Keratinocyte (primary cell): ENCODE results near the gene AASS. TPM values are rescaled to one million over a fixed set of nuclear protein-coding genes. Genes with fewer than 3 reads are reported as not detected.

ENCODE experiments used
- DNase-seq: peaks from one replicate; pipeline ENCODE4 v3.0.0-alpha.2; 2011; ENCODE audit warnings: low read depth, missing footprints, low spot score
- FAIRE-seq: peaks from 2 replicates; lab custom pipeline; 2011; peaks lifted over from hg19 to GRCh38; lab: Jason Lieb, UNC
- H2AFZ ChIP-seq: 2 replicates; pipeline ENCODE4 v1.6.0; 2012; ENCODE audit warnings: low read length, control low read depth, inconsistent platforms; ENCODE audit not compliant: control insufficient read depth
- H3K27ac ChIP-seq: 2 replicates; pipeline ENCODE4 v1.5.1; 2011; ENCODE audit warnings: low read length; ENCODE audit not compliant: control insufficient read depth, insufficient read depth
- H3K27me3 ChIP-seq: 3 replicates; pipeline ENCODE4 v1.6.0; 2011; ENCODE audit warnings: low read length; ENCODE audit not compliant: control insufficient read depth, insufficient read depth; ENCODE audit errors: extremely low read depth
- H3K36me3 ChIP-seq, 2 experiments: 2 replicates in 1 of 2; 3 replicates in 1 of 2; pipeline ENCODE4 v1.5.1; 2011; ENCODE audit warnings: low read length in 2 of 2, mild to moderate bottlenecking in 1 of 2; ENCODE audit not compliant: control insufficient read depth in 2 of 2, insufficient read depth in 2 of 2; ENCODE audit errors: extremely low read depth in 1 of 2
- H3K4me1 ChIP-seq: 3 replicates; pipeline ENCODE4 v1.5.1; 2011; ENCODE audit warnings: low read length; ENCODE audit not compliant: control insufficient read depth, insufficient read depth; ENCODE audit errors: extremely low read depth
- H3K4me2 ChIP-seq: 3 replicates; pipeline ENCODE4 v1.6.0; 2011; ENCODE audit warnings: low read depth, low read length; ENCODE audit not compliant: control insufficient read depth, insufficient read depth; ENCODE audit errors: extremely low read depth
- H3K4me3 ChIP-seq, 3 experiments: fragments of 200-600 bp in 1 of 3; sonication (generic) in 1 of 3; 2 replicates in 2 of 3; 3 replicates in 1 of 3; pipeline ENCODE4 v1.5.1; 2011 to 2016; ENCODE audit warnings: low read length in 3 of 3, mild to moderate bottlenecking in 3 of 3, control low read depth in 2 of 3, inconsistent platforms in 1 of 3, low read depth in 1 of 3, mixed read lengths in 1 of 3, mixed run types in 1 of 3, moderate library complexity in 1 of 3; ENCODE audit not compliant: control insufficient read depth in 2 of 3, insufficient read depth in 2 of 3; ENCODE audit errors: extremely low read depth in 1 of 3
- H3K79me2 ChIP-seq: 2 replicates; pipeline ENCODE4 v1.6.0; 2012; ENCODE audit warnings: low read length; ENCODE audit not compliant: control insufficient read depth, insufficient read depth
- H3K9ac ChIP-seq: 3 replicates; pipeline ENCODE4 v1.6.0; 2011; ENCODE audit warnings: low read length; ENCODE audit not compliant: control insufficient read depth, insufficient read depth; ENCODE audit errors: extremely low read depth
- H3K9me1 ChIP-seq: 3 replicates; pipeline ENCODE4 v1.6.0; 2011; ENCODE audit warnings: low read length; ENCODE audit not compliant: control insufficient read depth, insufficient read depth; ENCODE audit errors: extremely low read depth
- H3K9me3 ChIP-seq: 2 replicates; pipeline ENCODE4 v1.5.1; 2012; ENCODE audit warnings: low read depth, low read length; ENCODE audit not compliant: control insufficient read depth
- H4K20me1 ChIP-seq: 3 replicates; pipeline ENCODE4 v1.6.0; 2011; ENCODE audit warnings: low read length; ENCODE audit not compliant: control insufficient read depth, insufficient read depth; ENCODE audit errors: extremely low read depth
- CTCF ChIP-seq, 3 experiments: IDR thresholded peaks in 1 of 3; conservative IDR thresholded peaks in 1 of 3; optimal IDR thresholded peaks in 1 of 3; 2 replicates in 2 of 3; 3 replicates in 1 of 3; pipeline versions ENCODE3 to v1.5.1; 2011; ENCODE audit warnings: low read length in 3 of 3, mild to moderate bottlenecking in 3 of 3, moderate library complexity in 2 of 3, control low read depth in 1 of 3, inconsistent platforms in 1 of 3; ENCODE audit not compliant: insufficient read depth in 2 of 3; ENCODE audit errors: extremely low read depth in 1 of 3
- EZH2 ChIP-seq: IDR thresholded peaks from one replicate; pipeline ENCODE4 v1.6.1; 2012; ENCODE audit warnings: inconsistent platforms, mild to moderate bottlenecking, low read length, moderate library complexity
- dilution Hi-C: fragments of 300-500 bp; cut with MboI; formaldehyde crosslinking; loops from one replicate; pipeline ENCODE4 v1.7.0; 2020; ENCODE audit warnings: low sequenced_read_pairs; ENCODE audit not compliant: extremely low pct_ligation_motif_present
- polyA plus RNA-seq, 5 experiments: library from polyadenylated mRNA; depleted of rRNA in 3 of 5; stranded (reverse) in 3 of 5; stranded (forward) in 1 of 5; unstranded in 1 of 5; fragments of >200 nt; gene quantifications; 1 replicate in 1 of 5; 2 replicates in 3 of 5; 3 replicates in 1 of 5; pipeline versions ENCODE4 v1.2.1 to v1.2.3, GENCODE V29; 2011 to 2012; ENCODE audit warnings: missing spikeins in 2 of 5, low read depth in 1 of 5, low replicate concordance in 1 of 5

Gene AASS
- polyA plus RNA-seq, 1 donor (not counting 4 experiments of a cell fraction or from before 2014, with no cell fraction given) = 10.3 TPM

GRCh38 chr7:122082160-122082559 lies 61.9 kb downstream of the AASS start:
- dilution Hi-C loops = no loop called here
- no peak overlapping the region for H2AFZ ChIP-seq
- FAIRE-seq = no peak

GRCh38 chr7:122073635-122074034 lies 70.4 kb downstream of the AASS start:
- no peak overlapping the region for H3K27ac ChIP-seq
- DNase-seq (no peak), FAIRE-seq (no peak)
- no peak overlapping the region for H3K4me3 ChIP-seq
- no peaks in the 10 kb centered on the region for H3K79me2 ChIP-seq
- no peaks in the 10 kb centered on the region for H3K27me3 ChIP-seq
- no peaks in the 10 kb centered on the region for H4K20me1 ChIP-seq
- no peak overlapping the region for H3K4me2 ChIP-seq
- H2AFZ ChIP-seq = no peak overlapping the region
- dilution Hi-C loops = no loop called here
- TF ChIP-seq EZH2 = no peak
- no peak for TF ChIP-seq CTCF (optimal IDR thresholded peaks at IDR 0.05 in 1 of 3, IDR thresholded peaks at IDR 0.05 in 1 of 3, conservative IDR thresholded peaks at IDR 0.05 in 1 of 3; ENCODE audit: extremely low read depth in 1 of 3, insufficient read depth in 2 of 3, low read length in 3 of 3)
- H3K36me3 ChIP-seq = peaks cover 3 to 6% of the 10 kb centered on the region in 2 experiments
- H3K9me3 ChIP-seq = no peaks in the 10 kb centered on the region
- H3K9ac ChIP-seq = no peak overlapping the region
- H3K9me1 ChIP-seq = no peaks in the 10 kb centered on the region
- no peaks in the 10 kb centered on the region for H3K4me1 ChIP-seq

More at GRCh38 chr7:122082160-122082559, 61.9 kb downstream of the AASS start:
- H3K79me2 ChIP-seq = no peaks in the 10 kb centered on the region
- no peak for TF ChIP-seq EZH2
- no peak for TF ChIP-seq CTCF (optimal IDR thresholded peaks at IDR 0.05 in 1 of 3, IDR thresholded peaks at IDR 0.05 in 1 of 3, conservative IDR thresholded peaks at IDR 0.05 in 1 of 3; ENCODE audit: extremely low read depth in 1 of 3, insufficient read depth in 2 of 3, low read length in 3 of 3)
- no peak for DNase-seq
- no peaks in the 10 kb centered on the region for H3K4me1 ChIP-seq
- H3K27ac ChIP-seq = no peak overlapping the region
- no peak overlapping the region for H3K4me2 ChIP-seq
- H3K9ac ChIP-seq = no peak overlapping the region
- peaks cover 4 to 6% of the 10 kb centered on the region in 2 experiments for H3K36me3 ChIP-seq
- no peaks in the 10 kb centered on the region for H4K20me1 ChIP-seq
- no peaks in the 10 kb centered on the region for H3K9me3 ChIP-seq
- no peaks in the 10 kb centered on the region for H3K27me3 ChIP-seq
- H3K4me3 ChIP-seq = no peak overlapping the region
- H3K9me1 ChIP-seq = no peaks in the 10 kb centered on the region
